K562 (cell line): ENCODE results near the gene SAMM50. TPM values are rescaled to one million over a fixed set of nuclear protein-coding genes. Genes with fewer than 3 reads are reported as not detected.

Experiments
- ATAC-seq: fragments of 200-7000 bp; cut with Tn5 transposase; 3 replicates; pipeline ENCODE4 v1.9.1; 2020; ENCODE audit warnings: moderate library complexity
- BruUV-seq: library from RNA; stranded (reverse); fragments of 400-500 nt; replicated peaks from 2 replicates; lab custom pipeline; 2021; lab: Mats Ljungman, UMichigan
- CTCF ChIA-PET: fragments of 300-600 bp; formaldehyde crosslinking; extraction: SDS; loops from one replicate; lab custom pipeline; 2021; ENCODE audit warnings: low intra/inter-chr PET ratio; lab: Yijun Ruan, JAX
- POLR2A ChIA-PET: fragments of 300-600, 350-650 bp; sonication (Branson Sonifier 250); formaldehyde crosslinking; extraction: SDS; loops from one replicate; lab custom pipeline; 2021; ENCODE audit warnings: antibody characterized with exemption, inconsistent platforms; lab: Yijun Ruan, JAX
- DNase-seq, 4 experiments: peaks; one replicate each; pipeline versions ENCODE4 v3.0.0 to v3.0.0-alpha.2; 2011 to 2018; ENCODE audit warnings: low spot score in 3 of 4, mixed read lengths in 3 of 4; ENCODE audit errors: extremely low read depth in 1 of 4
- FAIRE-seq: peaks from 2 replicates; lab custom pipeline; 2011; peaks lifted over from hg19 to GRCh38; lab: Jason Lieb, UNC
- H2AFZ ChIP-seq: 2 replicates; pipeline ENCODE4 v1.6.0; 2011; ENCODE audit warnings: low read depth, low read length, control low read depth, inconsistent platforms
- H3K27ac ChIP-seq: fragments of 200-600 bp; 3 replicates; pipeline ENCODE4 v1.8.0; 2011; ENCODE audit warnings: low read depth, mild to moderate bottlenecking, control low read depth, inconsistent platforms, low read length, moderate library complexity, mixed read lengths; ENCODE audit errors: extremely low read depth
- H3K27me3 ChIP-seq, 2 experiments: fragments of 300-600 bp in 1 of 2; 2 replicates in 1 of 2; 3 replicates in 1 of 2; pipeline versions ENCODE4 v1.6.0 to v1.8.0; 2011; ENCODE audit warnings: inconsistent platforms in 2 of 2, low read length in 2 of 2, mild to moderate bottlenecking in 1 of 2, mixed read lengths in 1 of 2, moderate library complexity in 1 of 2; ENCODE audit not compliant: control insufficient read depth in 2 of 2, insufficient read depth in 2 of 2
- H3K36me3 ChIP-seq: fragments of 300-600 bp; 3 replicates; pipeline ENCODE4 v1.8.0; 2011; ENCODE audit warnings: mild to moderate bottlenecking, low read length, inconsistent platforms; ENCODE audit not compliant: control insufficient read depth, insufficient read depth
- H3K4me1 ChIP-seq, 2 experiments: fragments of 200-600 bp in 1 of 2; replicated peaks in 1 of 2; 2 replicates in 1 of 2; 3 replicates in 1 of 2; pipeline versions ENCODE4 v1.5.1 to v1.8.0; 2011; ENCODE audit warnings: inconsistent platforms in 2 of 2, low read length in 2 of 2, mild to moderate bottlenecking in 1 of 2, mixed read lengths in 1 of 2, moderate library complexity in 1 of 2; ENCODE audit not compliant: control insufficient read depth in 2 of 2, insufficient read depth in 2 of 2
- H3K4me2 ChIP-seq: 2 replicates; pipeline ENCODE4 v1.6.1; 2011; ENCODE audit warnings: low read length, control low read depth, inconsistent platforms, mixed read lengths; ENCODE audit not compliant: insufficient read depth
- H3K4me3 ChIP-seq: fragments of 200-600 bp; sonication (generic), shearing (Covaris generic); 2 replicates; pipeline ENCODE4 v1.5.1; 2016; ENCODE audit warnings: control low read depth, inconsistent platforms
- H3K79me2 ChIP-seq: fragments of 200-600 bp; 3 replicates; pipeline ENCODE4 v1.8.0; 2011; ENCODE audit warnings: low read length, inconsistent platforms; ENCODE audit not compliant: control insufficient read depth, insufficient read depth
- H3K9ac ChIP-seq, 2 experiments: 2 replicates each; pipeline versions ENCODE4 v1.6.0 to v1.6.1; 2011; ENCODE audit warnings: low read depth in 2 of 2, low read length in 2 of 2, control low read depth in 1 of 2, inconsistent platforms in 1 of 2, mild to moderate bottlenecking in 1 of 2, mixed read lengths in 1 of 2; ENCODE audit not compliant: insufficient read depth in 1 of 2
- H3K9me1 ChIP-seq: one replicate; pipeline ENCODE4 v1.6.0; 2011; ENCODE audit warnings: inconsistent platforms, mild to moderate bottlenecking, low read length, moderate library complexity; ENCODE audit not compliant: control insufficient read depth, insufficient read depth
- H3K9me3 ChIP-seq: replicated peaks from 2 replicates; pipeline ENCODE4 v1.5.1; 2011; ENCODE audit warnings: low read depth, low read length, inconsistent platforms; ENCODE audit not compliant: control insufficient read depth, insufficient read depth
- H4K20me1 ChIP-seq: replicated peaks from 2 replicates; pipeline ENCODE4 v1.6.1; 2011; ENCODE audit warnings: low read length, inconsistent platforms, mixed read lengths; ENCODE audit not compliant: control insufficient read depth, insufficient read depth
- CBFA2T2 ChIP-seq: fragments of 450-650 bp; conservative IDR thresholded peaks from 2 replicates; pipeline ENCODE4 v1.6.1; 2017; ENCODE audit warnings: mild to moderate bottlenecking
- COPS2 ChIP-seq: fragments of 450-650 bp; conservative IDR thresholded peaks from 2 replicates; pipeline ENCODE4 v1.6.1; 2016; ENCODE audit warnings: mild to moderate bottlenecking, moderate library complexity
- E4F1 ChIP-seq: fragments of 250-450 bp; sonication (Bioruptor Pico); IDR thresholded peaks from 2 replicates; pipeline ENCODE4 v1.5.0; 2021; ENCODE audit warnings: mild to moderate bottlenecking, borderline replicate concordance
- ETS1 ChIP-seq: conservative IDR thresholded peaks from 2 replicates; pipeline ENCODE4 v1.6.1; 2011; ENCODE audit warnings: low read depth, mild to moderate bottlenecking, low read length; ENCODE audit not compliant: control insufficient read depth
- KAT8 ChIP-seq: fragments of 450-650 bp; IDR thresholded peaks from 2 replicates; pipeline ENCODE4 v1.6.1; 2016; ENCODE audit warnings: low read depth, mild to moderate bottlenecking
- KLF13 ChIP-seq: fragments of 450-650 bp; IDR thresholded peaks from 2 replicates; pipeline ENCODE4 v1.6.1; 2016; ENCODE audit warnings: missing genetic modification characterization, low read depth, mild to moderate bottlenecking, missing compliant biosample characterization, moderate library complexity, borderline replicate concordance
- MYC ChIP-seq, 2 experiments: fragments of 250-450 bp in 1 of 2; sonication (Bioruptor Pico) in 1 of 2; IDR thresholded peaks; 2 replicates each; pipeline versions ENCODE4 v1.5.1 to v1.6.1; 2012 to 2021; ENCODE audit warnings: low read depth in 2 of 2, borderline replicate concordance in 1 of 2, improper control_type of control experiment in 1 of 2, low read length in 1 of 2, mild to moderate bottlenecking in 1 of 2, moderate library complexity in 1 of 2
- NR2C1 ChIP-seq, 2 experiments: fragments of 450-650 bp; IDR thresholded peaks; 2 replicates each; pipeline ENCODE4 v1.6.1; 2017; ENCODE audit warnings: mild to moderate bottlenecking in 2 of 2, antibody characterized with exemption in 1 of 2, inconsistent platforms in 1 of 2, missing compliant biosample characterization in 1 of 2, missing genetic modification characterization in 1 of 2
- NR2C2 ChIP-seq, 2 experiments: fragments of 200-800 bp in 1 of 2; sonication (Bioruptor generic) in 1 of 2; sonication (generic) in 1 of 2; formaldehyde crosslinking in 1 of 2; IDR thresholded peaks; 2 replicates each; pipeline versions ENCODE4 v1.6.1 to v1.8.0; 2016 to 2022; ENCODE audit warnings: mild to moderate bottlenecking in 1 of 2, missing compliant biosample characterization in 1 of 2, missing genetic modification characterization in 1 of 2, missing genetic modification reagents in 1 of 2
- SAFB ChIP-seq: fragments of 200-400 bp; formaldehyde crosslinking; IDR thresholded peaks from 2 replicates; pipeline ENCODE4 v1.6.1; 2017; ENCODE audit warnings: low read depth, low read length, borderline replicate concordance
- SAFB2 ChIP-seq: fragments of 200-400 bp; formaldehyde crosslinking; IDR thresholded peaks from 2 replicates; pipeline ENCODE4 v1.6.1; 2018; ENCODE audit warnings: borderline replicate concordance, low read length, low read depth, moderate library complexity; ENCODE audit not compliant: severe bottlenecking
- WGBS: fragments of 100-300 bp; shearing (Covaris generic); methylation state at CpG from one replicate; pipeline ENCODE4 v1.1.6; 2016; ENCODE audit warnings: low coverage, mixed read lengths; ENCODE audit not compliant: insufficient coverage; ENCODE audit errors: missing lambda C conversion rate; 5-methylcytosine and 5-hydroxymethylcytosine counted together
- in situ Hi-C: fragments of 300-500 bp; cut with MboI; formaldehyde crosslinking; loops from 4 replicates; pipeline ENCODE4 v1.15.0; 2018; ENCODE audit warnings: inconsistent platforms, mixed read lengths
- intact Hi-C: fragments of 100-400 bp; cut with micrococcal nuclease; formaldehyde crosslinking; loops from 2 replicates; pipeline ENCODE4 v1.14.2; 2022
- polyA plus RNA-seq, 8 experiments: library from polyadenylated mRNA; depleted of rRNA in 4 of 8; stranded (reverse) in 5 of 8; unstranded in 3 of 8; fragments of >200 nt; fragmentation: Nextera tagmentation in 2 of 8; fragmentation: Illumina TruSeq in 1 of 8; extraction: Ambion mirVana in 2 of 8; extraction: Trizol in 1 of 8; gene quantifications; 2 replicates each; pipeline versions ENCODE4 v1.2.1 to v1.2.3, GENCODE V29; 2011 to 2014; ENCODE audit warnings: inconsistent platforms in 1 of 8, missing spikeins in 1 of 8
- total RNA-seq, 7 experiments: library from RNA; depleted of rRNA in 6 of 7; stranded (reverse); fragments of >200 nt in 6 of 7; fragmentation: Illumina TruSeq in 2 of 7; extraction: Trizol in 2 of 7; gene quantifications; 2 replicates each; pipeline versions ENCODE4 v1.2.1 to v1.2.3, GENCODE V29; 2011 to 2021; ENCODE audit warnings: low replicate concordance in 1 of 7
- TF ChIP-seq, protein P1 (sequence below): sonication (generic); formaldehyde crosslinking; IDR thresholded peaks from 2 replicates; pipeline ENCODE4 v1.8.1; 2023; ENCODE audit warnings: mild to moderate bottlenecking, missing genetic modification reagents
- TF ChIP-seq, protein P2 (sequence below): fragments of 200-800 bp; sonication (Bioruptor generic); IDR thresholded peaks from 2 replicates; pipeline ENCODE4 v1.6.1; 2017; ENCODE audit warnings: missing genetic modification characterization, missing compliant biosample characterization

SAMM50 gene
- total and polyA plus RNA-seq, 9 of the 15 experiments (the other 6 are each of a cell fraction or from before 2014, with no cell fraction given) = 14.6 to 49.3 (median 38.1) TPM

GRCh38 chr22:43909708-43910107, 45.5 kb upstream of the SAMM50 start:
- FAIRE-seq = no peak
- TF ChIP-seq, protein P1, sequence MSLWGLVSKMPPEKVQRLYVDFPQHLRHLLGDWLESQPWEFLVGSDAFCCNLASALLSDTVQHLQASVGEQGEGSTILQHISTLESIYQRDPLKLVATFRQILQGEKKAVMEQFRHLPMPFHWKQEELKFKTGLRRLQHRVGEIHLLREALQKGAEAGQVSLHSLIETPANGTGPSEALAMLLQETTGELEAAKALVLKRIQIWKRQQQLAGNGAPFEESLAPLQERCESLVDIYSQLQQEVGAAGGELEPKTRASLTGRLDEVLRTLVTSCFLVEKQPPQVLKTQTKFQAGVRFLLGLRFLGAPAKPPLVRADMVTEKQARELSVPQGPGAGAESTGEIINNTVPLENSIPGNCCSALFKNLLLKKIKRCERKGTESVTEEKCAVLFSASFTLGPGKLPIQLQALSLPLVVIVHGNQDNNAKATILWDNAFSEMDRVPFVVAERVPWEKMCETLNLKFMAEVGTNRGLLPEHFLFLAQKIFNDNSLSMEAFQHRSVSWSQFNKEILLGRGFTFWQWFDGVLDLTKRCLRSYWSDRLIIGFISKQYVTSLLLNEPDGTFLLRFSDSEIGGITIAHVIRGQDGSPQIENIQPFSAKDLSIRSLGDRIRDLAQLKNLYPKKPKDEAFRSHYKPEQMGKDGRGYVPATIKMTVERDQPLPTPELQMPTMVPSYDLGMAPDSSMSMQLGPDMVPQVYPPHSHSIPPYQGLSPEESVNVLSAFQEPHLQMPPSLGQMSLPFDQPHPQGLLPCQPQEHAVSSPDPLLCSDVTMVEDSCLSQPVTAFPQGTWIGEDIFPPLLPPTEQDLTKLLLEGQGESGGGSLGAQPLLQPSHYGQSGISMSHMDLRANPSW = no peak
- no peak for TF ChIP-seq NR2C2 (CRISPR knock-in tag; IDR thresholded peaks at IDR 0.05)
- TF ChIP-seq NR2C2 (tag; IDR thresholded peaks at IDR 0.05) = no peak
- no peak for TF ChIP-seq SAFB2
- TF ChIP-seq ETS1 = no peak
- no peak for TF ChIP-seq CBFA2T2
- TF ChIP-seq, protein P2, sequence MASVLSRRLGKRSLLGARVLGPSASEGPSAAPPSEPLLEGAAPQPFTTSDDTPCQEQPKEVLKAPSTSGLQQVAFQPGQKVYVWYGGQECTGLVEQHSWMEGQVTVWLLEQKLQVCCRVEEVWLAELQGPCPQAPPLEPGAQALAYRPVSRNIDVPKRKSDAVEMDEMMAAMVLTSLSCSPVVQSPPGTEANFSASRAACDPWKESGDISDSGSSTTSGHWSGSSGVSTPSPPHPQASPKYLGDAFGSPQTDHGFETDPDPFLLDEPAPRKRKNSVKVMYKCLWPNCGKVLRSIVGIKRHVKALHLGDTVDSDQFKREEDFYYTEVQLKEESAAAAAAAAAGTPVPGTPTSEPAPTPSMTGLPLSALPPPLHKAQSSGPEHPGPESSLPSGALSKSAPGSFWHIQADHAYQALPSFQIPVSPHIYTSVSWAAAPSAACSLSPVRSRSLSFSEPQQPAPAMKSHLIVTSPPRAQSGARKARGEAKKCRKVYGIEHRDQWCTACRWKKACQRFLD (CRISPR knock-in tag) = no peak
- no peak for TF ChIP-seq MYC (IDR thresholded peaks at IDR 0.05; ENCODE audit: low read depth, low read length)
- no peak for TF ChIP-seq MYC (CRISPR knock-in tag; IDR thresholded peaks at IDR 0.05; ENCODE audit: borderline replicate concordance, low read depth)
- TF ChIP-seq COPS2 = no peak
- no peak for TF ChIP-seq KAT8
- TF ChIP-seq NR2C1 (IDR thresholded peaks at IDR 0.05) = no peak
- TF ChIP-seq NR2C1 (tag; IDR thresholded peaks at IDR 0.05) = no peak
- no peak for TF ChIP-seq SAFB
- no peak for TF ChIP-seq KLF13 (tag)
- no peak for TF ChIP-seq E4F1 (CRISPR knock-in tag)

More at GRCh38 chr22:43909708-43910107, 45.5 kb upstream of the SAMM50 start:
- H3K27ac ChIP-seq = no peak overlapping the region
- no peaks in the 10 kb centered on the region; a peak in 1 of 5 replicates for H3K4me1 ChIP-seq
- H4K20me1 ChIP-seq = no peaks in the 10 kb centered on the region
- CTCF ChIA-PET = no interaction called here
- in situ Hi-C loops = no loop called here
- no peaks in the 10 kb centered on the region for H3K9me3 ChIP-seq
- H2AFZ ChIP-seq = no peak overlapping the region
- intact Hi-C loops = no loop called here
- no peak overlapping the region for H3K4me2 ChIP-seq
- WGBS = no CpG with 5 or more reads among the region's 1 CpG
- BruUV-seq = no TSS peak
- no peaks in the 10 kb centered on the region for H3K9me1 ChIP-seq
- H3K27me3 ChIP-seq = peaks cover 0 to 9% of the 10 kb centered on the region in 2 experiments; a peak in 1 of 5 replicates
- H3K4me3 ChIP-seq = no peak overlapping the region
- H3K79me2 ChIP-seq = no peaks in the 10 kb centered on the region
- H3K9ac ChIP-seq = no peak overlapping the region
- DNase-seq = no peak
- POLR2A ChIA-PET = no interaction called here
- no peaks in the 10 kb centered on the region for H3K36me3 ChIP-seq
- no peak for ATAC-seq
